HG02870 (cell line): ENCODE data around the gene ZBTB9.

Source experiments
- ATAC-seq: cut with Tn5 transposase; IDR thresholded peaks from one replicate; pipeline ENCODE4 v1.9.1; 2021; ENCODE audit warnings: mild to moderate bottlenecking, moderate library complexity; ENCODE audit not compliant: unreplicated experiment

The ZBTB9 gene

DNA sequence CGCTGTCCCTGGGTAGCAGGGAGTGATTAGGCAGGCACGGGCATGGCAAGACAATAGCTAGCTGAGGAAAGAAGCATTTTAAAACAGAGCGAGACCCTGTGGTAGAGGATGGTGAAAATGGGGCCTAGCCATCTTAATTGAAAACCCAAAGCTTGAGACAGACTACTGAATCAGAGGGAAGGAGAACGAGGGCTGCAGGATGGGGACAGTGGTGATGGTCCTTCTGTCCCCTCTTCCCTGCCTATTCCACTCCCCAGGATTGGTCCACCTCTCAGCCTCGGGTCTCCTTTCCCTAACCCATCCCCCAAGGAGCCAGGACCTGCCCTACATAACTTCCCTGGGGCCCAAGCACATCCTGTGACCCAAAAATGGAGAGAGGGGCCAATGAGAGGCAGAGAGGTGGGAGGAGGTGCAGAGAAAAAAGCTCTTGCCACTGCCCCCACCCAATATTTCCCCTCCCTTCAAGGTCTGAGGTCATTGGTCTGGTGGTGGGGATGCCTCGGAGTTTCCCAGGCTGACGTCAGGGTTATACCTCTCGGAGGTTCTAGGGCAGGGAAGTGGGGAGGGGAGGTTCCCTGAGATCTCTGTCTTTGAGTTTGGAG is 35.6 kb upstream of the ZBTB9 start:
- no peak for ATAC-seq

DNA sequence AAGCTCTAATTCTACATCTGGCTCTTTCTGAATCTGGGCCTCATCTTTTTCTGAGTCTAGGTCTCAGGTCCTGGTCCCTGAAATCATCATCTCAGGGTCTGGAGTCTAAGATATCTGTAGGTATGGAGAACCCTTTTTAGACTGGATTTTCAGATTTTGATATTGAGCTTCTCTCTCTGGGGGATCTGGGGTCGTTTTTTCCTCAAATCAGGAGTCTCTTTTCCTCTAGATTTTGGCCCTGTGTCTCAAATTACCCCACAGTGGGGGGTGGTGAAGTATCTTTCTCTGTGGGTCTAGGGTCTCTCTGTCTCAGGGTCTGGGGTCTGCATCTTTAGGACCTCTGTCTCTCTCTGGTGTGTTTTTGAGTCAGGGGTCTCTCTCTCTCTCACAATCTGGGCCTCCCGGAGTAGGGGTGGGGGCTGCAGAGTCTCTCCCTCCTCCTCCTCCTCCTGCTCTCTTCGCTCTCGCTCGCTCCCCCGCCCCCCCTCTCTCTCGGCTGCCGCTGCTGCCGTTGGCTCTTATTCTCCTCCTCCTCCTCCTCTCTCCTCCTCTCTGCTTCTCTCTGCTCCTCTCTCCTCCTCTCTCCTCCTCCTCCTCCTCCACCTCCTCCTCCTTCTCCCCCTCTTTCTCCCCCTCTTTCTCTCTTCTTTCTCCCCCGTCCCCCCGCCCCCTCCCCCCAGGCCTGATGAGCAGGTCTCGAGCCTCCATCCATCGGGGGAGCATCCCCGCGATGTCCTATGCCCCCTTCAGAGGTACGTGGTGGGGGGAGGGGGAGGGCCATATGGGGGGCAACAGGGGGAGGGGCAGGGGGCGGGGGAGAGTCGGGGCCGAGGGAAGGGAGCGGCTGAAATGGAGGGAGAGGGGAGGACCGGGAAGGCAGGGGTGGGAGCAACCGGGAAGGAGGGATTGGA is 34.5 kb upstream of the ZBTB9 start, which contains the start of gene SYNGAP1:
TSS of gene SYNGAP1 (plus strand) at position 486 of the 911 bp plus-strand sequence. CDS start at position 686, 200 bp downstream.
- no peak for ATAC-seq

DNA sequence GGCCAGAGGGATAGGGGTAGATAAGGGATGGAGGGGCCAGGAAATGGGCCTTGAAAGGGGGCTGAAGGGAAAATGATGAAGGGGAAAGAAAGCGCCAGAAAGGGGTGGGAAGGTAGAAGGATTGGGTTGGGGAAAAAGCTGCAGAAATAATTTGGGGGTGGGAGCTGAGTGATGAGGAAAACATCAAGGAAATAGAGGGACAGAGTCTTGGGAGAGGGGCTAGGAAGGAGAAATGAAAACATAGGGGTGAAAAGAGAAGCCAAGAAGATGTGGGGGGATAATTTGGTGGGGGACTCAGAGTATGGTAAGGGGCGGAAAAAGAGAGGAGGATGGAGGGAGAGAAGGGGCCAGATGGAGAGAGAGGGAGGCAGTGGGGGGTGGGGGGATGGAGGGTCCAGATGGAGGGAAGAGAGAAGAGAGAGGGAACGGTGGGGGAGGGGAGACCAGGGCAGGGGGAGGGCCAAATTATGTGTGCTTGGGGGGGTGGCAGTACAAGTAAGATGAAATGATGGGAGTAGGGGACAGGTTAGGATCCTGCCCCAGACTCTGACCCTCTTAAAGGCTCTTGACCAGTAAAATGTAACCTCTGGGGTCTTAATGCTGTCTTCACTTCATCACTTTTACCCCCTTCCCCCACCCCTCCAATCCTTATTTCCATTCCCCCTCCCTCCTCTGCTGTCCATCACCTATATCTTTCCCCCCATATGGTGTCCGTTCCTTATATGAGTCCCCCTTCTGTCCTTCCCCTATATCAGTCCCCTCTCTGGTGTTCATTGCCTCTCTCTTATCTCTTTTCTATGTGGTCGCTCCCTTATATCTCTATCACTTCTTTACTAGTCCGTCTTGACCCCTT is 33.7 kb upstream of the ZBTB9 start:
- ATAC-seq = no peak

DNA sequence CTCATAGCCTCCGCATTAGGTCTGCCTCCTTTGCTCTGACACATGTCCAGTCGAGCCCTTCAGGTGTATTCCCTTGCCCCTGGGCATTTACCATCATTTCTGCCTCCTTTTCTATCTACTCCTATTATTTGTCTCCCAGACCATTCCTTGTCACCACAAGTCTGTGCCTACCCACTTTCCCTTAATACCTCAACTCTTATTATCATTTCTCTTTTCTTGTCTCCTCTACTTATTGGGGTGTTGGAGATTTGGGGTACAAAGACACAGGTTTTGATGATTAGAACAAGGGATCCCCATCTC is 33.1 kb upstream of the ZBTB9 start:
- ATAC-seq = no peak

DNA sequence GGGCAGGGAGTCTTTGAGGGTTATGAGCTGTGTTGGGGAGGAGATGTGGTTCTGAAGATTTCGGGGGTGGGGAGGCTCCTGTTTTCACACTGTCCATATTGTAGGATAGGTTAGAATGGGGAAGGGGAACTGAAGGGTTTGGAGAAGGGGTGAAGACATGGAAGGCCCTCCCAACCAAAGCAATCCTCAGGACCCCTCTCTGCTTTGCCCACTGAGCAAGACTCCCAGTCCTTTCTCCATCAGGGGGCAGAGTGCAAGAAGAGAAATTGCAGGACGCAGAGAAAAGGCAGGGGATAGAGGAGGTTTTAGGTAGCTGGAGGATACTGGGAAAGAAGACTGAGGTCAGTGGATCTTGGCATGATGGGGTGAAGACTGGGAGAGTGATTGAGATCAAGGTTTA is 30.6 kb upstream of the ZBTB9 start:
- no peak for ATAC-seq

DNA sequence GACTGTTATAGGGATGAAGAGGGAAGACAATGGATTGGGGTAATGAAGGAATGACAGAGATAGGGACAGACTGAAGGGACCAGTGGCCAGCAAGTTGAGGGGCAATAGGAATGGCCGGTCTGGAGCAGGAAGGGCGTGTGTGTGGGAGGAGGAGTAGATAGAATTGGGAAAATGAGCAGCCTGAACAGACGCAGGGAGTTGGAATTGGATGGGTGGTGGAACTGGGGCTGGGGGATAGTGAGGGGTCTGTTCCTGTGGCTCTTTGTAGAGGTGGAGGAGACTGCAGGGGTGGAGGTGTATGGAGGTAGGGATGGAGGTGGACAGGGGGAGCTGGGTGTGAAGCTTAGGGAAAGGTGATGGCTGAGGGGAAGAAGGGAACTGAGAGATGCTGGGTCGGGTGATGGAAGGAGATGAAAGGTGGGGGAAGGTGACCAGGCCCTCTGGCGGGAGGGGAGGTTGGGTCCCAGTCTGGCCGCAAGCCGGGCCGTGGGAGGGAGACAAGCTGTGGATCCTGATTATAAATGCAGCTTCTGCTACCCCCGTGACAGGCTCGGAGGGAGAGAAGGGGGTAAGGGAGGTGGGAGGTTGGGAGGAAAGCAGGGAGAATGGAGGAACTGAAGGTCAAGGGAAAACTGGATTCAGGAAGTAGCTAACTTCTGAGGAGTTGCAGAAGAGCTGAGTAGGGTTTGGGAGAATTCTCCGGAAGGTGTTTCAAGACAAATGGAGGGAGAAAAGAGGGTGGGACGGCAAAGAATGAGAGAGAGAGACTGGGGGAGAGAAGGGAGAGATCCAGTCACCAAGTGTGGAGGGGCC is 29.3 kb upstream of the ZBTB9 start:
- no peak for ATAC-seq

DNA sequence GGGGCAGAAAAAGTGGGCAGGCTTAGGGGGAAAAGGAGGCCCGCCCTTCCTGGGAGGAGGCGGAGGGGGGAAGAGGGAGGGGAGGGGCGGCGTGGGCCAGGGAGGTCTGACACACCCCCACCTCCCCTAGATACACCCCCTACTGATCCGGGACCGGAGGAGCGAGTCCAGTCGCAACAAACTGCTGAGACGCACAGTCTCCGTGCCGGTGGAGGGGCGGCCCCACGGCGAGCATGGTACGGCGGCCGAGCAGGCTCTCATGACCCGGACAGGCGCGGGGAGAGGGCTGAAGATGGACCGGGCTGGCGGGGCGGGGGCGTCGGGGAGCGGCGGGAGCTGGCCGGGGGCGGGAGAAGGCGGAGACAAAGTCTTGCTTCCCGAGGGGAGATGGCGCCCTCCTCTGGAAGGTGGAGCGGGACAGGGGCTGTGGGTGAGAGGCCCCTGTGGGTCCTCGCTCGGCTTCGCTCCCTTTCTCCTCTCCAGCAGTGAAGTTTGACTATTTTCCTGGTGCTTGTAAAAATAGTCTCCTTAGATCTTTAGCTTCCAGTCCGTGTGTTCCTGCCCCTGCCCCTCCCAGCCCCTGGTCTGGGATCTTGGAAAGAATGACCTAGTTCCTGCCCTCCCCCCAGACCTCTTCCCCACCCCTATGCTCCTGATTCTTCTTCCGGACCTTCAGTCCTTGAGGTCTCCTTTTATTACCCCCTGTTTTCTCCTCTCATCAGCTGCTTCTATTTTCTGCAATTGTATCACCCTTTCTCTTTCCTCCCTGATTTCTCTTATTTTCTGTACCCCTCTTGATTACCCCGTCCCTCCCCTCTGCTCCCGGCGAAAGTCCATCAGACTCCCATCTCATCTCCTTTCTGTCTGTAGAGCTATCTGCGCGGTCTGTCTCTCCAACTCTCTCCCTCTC is 28.5 kb upstream of the ZBTB9 start:
- ATAC-seq = no peak

DNA sequence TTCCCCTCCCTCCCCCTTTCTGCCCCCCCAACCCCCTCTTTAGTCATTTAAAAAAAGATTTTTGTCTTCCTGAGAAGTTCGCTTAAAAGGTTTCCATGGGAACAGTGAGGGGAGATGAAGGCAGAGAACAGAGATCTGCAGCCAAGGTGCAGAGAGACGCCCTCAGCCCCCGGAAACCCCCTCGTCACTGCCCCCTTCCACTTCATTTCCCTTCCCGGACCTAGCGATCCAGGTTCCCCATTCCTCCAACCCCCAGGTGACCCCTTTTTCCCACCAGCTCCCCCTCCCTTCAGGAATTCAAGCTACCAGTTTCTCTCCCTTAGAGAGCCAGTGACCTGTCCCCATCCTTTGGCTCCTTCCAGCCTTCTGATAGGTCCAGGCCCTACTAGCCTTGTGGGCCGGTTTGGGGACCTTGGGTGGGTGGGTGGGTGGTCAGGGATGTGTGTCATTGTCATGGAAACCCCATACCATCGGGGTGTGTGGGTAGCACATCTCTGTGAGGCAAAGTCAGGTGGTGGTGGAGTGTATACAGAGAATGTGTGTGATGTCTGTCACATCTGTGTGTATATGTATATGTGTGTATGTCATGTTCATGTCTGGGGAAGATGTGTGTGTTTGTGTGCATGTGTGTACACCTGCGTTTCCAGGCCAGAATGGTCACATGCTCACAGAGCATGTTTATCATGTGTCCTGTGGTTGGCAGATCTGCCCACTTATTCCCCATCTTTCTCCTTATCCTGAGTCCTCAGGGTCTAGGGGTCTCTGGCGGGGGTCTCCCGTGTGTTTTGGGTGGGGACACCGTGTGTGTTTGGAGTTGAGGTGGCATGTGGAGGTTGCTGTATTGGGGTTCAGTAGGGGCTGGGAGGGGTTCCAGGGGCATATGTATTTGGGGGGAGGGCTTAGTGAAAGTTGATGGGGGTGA is 27.5 kb upstream of the ZBTB9 start:
- no peak for ATAC-seq

DNA sequence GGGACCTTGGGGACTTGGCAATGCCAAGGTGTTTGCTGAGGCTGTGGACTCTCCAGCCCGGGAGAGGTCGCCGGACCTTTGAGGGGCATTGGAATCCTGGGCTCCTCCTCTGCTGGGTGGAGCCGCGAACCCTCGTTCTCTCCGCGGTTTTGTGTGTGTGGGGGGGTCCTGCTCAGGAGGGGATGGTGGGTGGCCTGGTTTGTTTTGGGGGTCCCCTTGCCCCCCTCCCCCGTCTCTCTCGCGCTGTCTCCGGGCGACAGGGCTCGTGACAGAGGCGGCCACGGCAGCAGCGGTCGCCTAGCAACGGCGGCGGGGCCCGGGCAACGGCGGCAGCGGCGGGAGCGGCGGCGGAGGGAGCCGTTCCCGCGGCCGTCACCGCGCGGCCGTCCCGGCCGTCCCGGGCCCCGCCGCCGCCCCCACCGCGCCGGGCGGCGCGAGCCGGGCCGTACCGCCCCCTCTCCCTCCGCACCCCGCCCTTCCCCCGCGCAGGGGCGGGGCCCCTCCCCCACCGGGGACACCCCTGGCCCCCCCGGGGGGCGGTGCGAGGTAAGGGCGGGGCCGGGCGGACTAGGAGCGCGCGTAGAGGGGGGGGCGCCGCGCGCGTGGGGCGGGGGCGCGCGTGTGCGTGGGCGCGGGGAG is 26.7 kb upstream of the ZBTB9 start:
- no peak for ATAC-seq

DNA sequence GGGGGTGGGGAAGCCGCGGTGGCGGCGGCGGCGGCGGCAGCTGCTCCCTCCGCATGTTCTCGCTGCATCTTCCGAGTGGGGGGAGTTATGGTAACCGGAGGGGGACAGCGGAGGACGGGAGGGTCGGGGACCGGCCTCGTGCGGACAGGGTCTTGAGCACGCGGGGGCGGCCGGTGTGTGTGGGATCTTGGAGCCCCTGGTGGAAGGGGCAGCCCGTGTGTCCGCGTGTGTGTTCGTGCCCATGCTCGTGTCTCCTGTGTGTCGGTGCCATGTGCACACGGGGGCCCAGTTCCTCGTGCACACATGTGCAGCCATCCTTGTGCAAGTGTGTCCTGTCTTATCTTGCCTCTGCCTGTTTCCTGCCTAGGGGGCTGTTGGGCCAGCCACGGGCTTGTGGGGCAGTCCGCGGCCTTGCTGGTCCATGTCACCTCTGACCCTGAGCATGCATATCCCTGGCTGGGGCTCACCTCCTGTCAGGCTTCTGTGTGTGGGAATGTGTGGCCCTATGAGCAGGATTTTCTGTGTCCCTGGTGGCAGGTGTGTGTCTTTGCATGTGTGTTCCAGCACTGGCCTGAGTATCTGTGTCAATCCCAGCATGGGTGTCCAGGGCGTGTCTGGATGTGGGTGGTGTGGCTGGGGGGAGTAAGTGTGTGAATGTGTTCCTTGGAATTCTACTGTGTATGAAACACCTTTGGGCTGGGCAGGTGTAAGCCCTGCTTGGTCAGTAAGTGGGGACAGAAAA is 26.0 kb upstream of the ZBTB9 start:
- no peak for ATAC-seq

DNA sequence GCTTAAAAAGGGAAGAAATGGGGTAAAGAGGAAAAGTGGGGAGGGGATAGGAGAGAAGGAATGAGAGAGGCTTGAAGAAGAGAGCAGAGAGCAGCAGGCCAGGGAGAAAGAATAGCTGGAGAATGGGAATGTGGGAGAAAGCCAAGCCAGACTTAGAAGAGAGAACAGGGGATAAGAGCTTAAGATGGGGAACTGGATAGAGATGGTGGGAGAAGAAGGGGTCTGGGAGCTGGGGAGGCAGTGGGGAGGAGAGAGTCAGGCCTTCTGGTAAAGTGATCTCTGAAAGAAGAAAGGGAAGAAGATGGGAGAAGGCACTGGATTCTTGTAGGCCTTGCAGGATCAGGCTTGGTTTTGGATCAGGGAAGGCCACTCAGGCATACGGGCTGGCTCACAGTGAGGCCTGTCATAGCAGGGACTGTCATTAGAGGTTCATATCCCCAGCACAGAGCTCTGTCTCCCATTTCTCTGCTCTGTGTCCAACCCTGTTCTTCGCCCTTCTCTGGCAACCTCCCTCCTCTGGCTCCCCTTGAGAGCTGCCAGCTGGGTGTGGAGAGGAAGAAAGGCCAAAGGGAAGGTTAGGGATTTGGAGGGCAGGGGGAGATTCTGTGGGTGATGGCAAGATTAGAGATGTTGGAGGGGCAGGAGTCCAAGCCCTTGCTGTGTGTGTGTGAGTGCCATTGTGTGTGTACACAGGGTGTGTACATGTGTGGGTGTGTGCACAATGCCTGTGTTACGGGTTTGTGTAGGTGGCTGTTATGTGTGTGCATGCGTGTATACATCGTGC is 25.2 kb upstream of the ZBTB9 start:
- no peak for ATAC-seq

DNA sequence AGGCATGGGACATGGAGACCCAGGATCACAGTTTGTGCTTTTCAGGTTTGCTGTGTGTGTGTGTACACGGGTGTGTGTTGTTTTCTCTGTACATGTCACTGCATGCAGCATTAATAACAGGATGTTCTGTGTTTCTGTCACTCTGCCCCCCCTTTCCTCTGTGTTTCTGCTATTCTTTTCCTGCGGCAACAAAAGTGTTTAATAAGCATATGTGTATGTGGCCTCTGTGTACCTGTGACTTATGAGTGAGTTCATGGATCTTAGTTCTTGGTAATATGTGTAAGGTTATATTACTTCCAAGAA is 24.7 kb upstream of the ZBTB9 start:
- no peak for ATAC-seq

DNA sequence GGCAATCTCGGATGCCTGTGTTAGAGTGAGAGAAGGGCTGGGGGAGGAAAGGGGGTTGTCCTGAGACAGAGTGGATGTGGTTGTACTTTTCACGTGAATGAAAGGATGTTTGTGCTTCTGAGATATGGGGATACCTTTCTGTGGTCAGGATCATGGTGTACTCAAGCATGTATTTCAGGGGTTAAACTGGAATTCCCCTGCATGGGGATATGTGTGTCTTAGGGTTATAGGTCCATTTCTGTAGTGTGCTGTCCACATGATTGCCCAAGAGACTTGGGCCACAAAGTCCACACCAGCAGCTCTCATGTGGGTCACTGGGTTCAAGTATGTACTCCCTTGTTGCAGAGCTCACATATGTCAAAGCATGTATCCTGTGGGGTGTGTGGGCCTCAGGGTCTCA is 24.0 kb upstream of the ZBTB9 start:
- ATAC-seq = no peak

DNA sequence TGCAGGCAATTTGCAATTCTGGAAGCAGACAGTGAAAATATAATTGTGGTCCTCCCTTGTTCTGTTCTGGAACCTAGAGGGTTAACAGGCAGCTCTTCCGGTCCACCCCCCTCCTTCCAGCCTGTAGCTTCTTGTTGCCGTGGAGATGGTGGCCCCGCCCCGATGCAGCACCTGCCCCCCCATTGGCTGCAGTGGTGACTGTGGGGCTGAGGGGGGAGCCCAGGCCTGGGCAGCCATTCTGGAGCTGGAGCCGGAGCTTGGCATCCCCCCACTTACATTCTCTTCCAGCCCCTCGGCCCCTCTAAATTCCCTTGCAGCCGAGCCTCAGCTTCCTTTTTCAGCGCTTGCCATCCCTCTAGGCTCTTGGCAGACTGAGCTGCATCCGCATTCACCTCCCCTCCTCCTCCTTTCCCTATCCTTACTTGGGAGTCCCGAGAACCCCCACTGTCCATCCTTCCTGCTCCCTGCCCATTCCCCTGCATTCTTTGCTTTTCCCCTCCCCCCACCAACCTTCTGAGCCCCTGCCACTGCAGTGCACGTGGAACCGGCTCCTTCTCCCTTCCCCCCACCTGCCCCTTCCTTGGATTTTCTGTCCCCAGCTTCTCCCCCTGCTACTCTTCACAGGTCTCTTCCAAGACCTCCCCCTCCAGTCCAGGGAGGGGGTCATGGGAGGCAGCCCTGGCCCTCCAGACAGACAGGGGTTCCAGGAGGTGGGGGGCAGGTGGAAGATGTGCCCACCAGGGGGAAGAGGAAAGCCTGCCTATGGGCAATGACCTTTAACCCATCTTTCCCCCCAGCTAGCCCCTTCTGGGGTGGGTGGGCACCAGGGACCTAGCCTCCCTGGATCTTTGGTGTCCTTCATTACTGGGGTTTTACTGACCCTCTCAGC is 23.1 kb upstream of the ZBTB9 start:
- ATAC-seq = no peak

DNA sequence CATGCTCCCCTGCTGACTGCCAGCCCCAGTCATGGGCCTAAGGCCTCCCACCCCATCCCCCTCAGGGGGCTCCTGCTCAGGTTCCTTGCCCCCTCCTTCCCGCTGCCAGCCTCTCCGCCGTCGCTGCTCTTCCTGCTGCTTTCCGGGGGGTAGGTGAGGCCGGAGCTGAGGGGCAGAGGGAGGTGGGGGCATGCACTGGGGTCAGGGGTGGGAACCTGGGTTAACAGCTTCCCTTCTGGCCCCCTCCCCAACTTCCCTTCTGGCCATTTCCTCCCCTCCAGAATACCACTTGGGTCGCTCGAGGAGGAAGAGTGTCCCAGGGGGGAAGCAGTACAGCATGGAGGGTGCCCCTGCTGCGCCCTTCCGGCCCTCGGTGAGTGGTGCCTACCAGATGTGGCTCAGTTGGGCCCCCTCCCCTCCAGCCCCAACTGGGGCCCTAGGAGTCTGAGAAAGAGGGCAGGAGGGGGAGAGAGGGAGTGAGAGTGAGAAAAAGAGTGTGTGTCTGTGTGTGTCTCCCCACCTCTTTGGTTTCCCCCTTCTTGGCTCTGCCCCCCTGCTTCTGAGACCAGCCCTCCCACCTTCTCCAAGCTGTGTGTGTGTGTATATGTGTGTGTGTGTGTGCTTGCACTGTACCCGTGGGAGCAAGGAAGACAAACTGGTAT is 22.4 kb upstream of the ZBTB9 start:
- ATAC-seq = no peak
